CD14-positive monocyte (primary cell): ENCODE measurements around the gene FBXL12. TPM values are rescaled to one million over a fixed set of nuclear protein-coding genes. Genes with fewer than 3 reads are reported as not detected.
"Not testable (repeated sequence)": the region's sequence is repeated elsewhere in the genome, so short reads cannot be mapped to it uniquely, and the experiment has no call there.

ENCODE experiments used
- DNase-seq, 3 donors: peaks; one replicate each; pipeline ENCODE4 v3.0.0-alpha.2; 2011 to 2022
- H2AFZ ChIP-seq: 2 replicates; pipeline ENCODE4 v1.6.0; 2012; ENCODE audit warnings: mild to moderate bottlenecking, low read depth, low read length, inconsistent platforms; ENCODE audit not compliant: insufficient read depth, poor library complexity, severe bottlenecking
- H3K27ac ChIP-seq, 2 donors: 1 replicate in 1 of 2; 2 replicates in 1 of 2; pipeline ENCODE4 v1.5.1; 2012 to 2013; ENCODE audit warnings: low read length in 2 of 2, control low read depth in 1 of 2, inconsistent platforms in 1 of 2, low read depth in 1 of 2, mild to moderate bottlenecking in 1 of 2
- H3K27me3 ChIP-seq, 2 donors: one replicate each; pipeline versions ENCODE4 v1.6.0 to v1.6.1; 2011 to 2013; ENCODE audit warnings: low read length in 2 of 2; ENCODE audit not compliant: control insufficient read depth in 2 of 2, insufficient read depth in 2 of 2
- H3K36me3 ChIP-seq, 2 donors: replicated peaks in 1 of 2; 1 replicate in 1 of 2; 2 replicates in 1 of 2; pipeline versions ENCODE4 v1.5.1 to v1.6.1; 2012 to 2013; ENCODE audit warnings: low read length in 2 of 2, control low read depth in 1 of 2, inconsistent platforms in 1 of 2, mild to moderate bottlenecking in 1 of 2; ENCODE audit not compliant: insufficient read depth in 2 of 2, control insufficient read depth in 1 of 2
- H3K4me1 ChIP-seq, 2 donors: 1 replicate in 1 of 2; 2 replicates in 1 of 2; pipeline versions ENCODE4 v1.5.1 to v1.6.1; 2012 to 2013; ENCODE audit warnings: low read length in 2 of 2, control low read depth in 1 of 2, inconsistent platforms in 1 of 2, mild to moderate bottlenecking in 1 of 2, moderate library complexity in 1 of 2; ENCODE audit not compliant: insufficient read depth in 2 of 2, control insufficient read depth in 1 of 2
- H3K4me2 ChIP-seq: replicated peaks from 2 replicates; pipeline ENCODE3; 2012; ENCODE audit warnings: low read length, moderate library complexity, mild to moderate bottlenecking; ENCODE audit not compliant: poor library complexity, severe bottlenecking; ENCODE audit errors: extremely low read depth
- H3K4me3 ChIP-seq, 3 experiments: fragments of 200-600 bp in 1 of 3; sonication (generic) in 1 of 3; replicated peaks in 1 of 3; 1 replicate in 2 of 3; 2 replicates in 1 of 3; pipeline ENCODE4 v1.5.1; 2011 to 2013; ENCODE audit warnings: low read length in 3 of 3, mild to moderate bottlenecking in 3 of 3, control low read depth in 2 of 3, low read depth in 2 of 3, inconsistent platforms in 1 of 3, moderate library complexity in 1 of 3
- H3K79me2 ChIP-seq: 2 replicates; pipeline ENCODE4 v1.6.0; 2012; ENCODE audit warnings: mild to moderate bottlenecking, control low read depth, inconsistent platforms, low read length, moderate library complexity; ENCODE audit not compliant: insufficient read depth
- H3K9ac ChIP-seq: 2 replicates; pipeline ENCODE4 v1.6.0; 2017; ENCODE audit warnings: low read length, mild to moderate bottlenecking; ENCODE audit not compliant: insufficient read depth, poor library complexity, severe bottlenecking
- H3K9me3 ChIP-seq, 2 donors: replicated peaks in 1 of 2; 1 replicate in 1 of 2; 2 replicates in 1 of 2; pipeline versions ENCODE4 v1.5.1 to v1.6.1; 2012 to 2013; ENCODE audit warnings: low read length in 2 of 2, control low read depth in 1 of 2; ENCODE audit not compliant: control insufficient read depth in 1 of 2, insufficient read depth in 1 of 2
- H4K20me1 ChIP-seq: 2 replicates; pipeline ENCODE4 v1.6.0; 2012; ENCODE audit warnings: mild to moderate bottlenecking, low read length, control low read depth, moderate library complexity; ENCODE audit not compliant: insufficient read depth
- H3K27ac Mint-ChIP-seq, 7 donors: one replicate each; pipeline ENCODE4 v1.8.0; 2020; ENCODE audit warnings: mild to moderate bottlenecking in 7 of 7, mixed read lengths in 7 of 7, moderate library complexity in 6 of 7, inconsistent platforms in 2 of 7
- H3K27me3 Mint-ChIP-seq, 3 donors: one replicate each; pipeline ENCODE4 v1.8.0; 2021 to 2022; ENCODE audit warnings: low read depth in 3 of 3, mild to moderate bottlenecking in 3 of 3, mixed read lengths in 3 of 3, moderate library complexity in 3 of 3, inconsistent platforms in 1 of 3
- H3K36me3 Mint-ChIP-seq, 2 donors: one replicate each; pipeline ENCODE4 v1.8.0; 2020; ENCODE audit warnings: mixed read lengths in 2 of 2, inconsistent platforms in 1 of 2, mild to moderate bottlenecking in 1 of 2
- H3K4me1 Mint-ChIP-seq: one replicate; pipeline ENCODE4 v1.8.0; 2020; ENCODE audit warnings: mild to moderate bottlenecking, mixed read lengths
- H3K4me3 Mint-ChIP-seq, 2 donors: one replicate each; pipeline ENCODE4 v1.8.0; 2020; ENCODE audit warnings: mild to moderate bottlenecking in 2 of 2, mixed read lengths in 2 of 2, moderate library complexity in 1 of 2
- H3K9me3 Mint-ChIP-seq, 7 donors: one replicate each; pipeline ENCODE4 v1.8.0; 2020 to 2022; ENCODE audit warnings: mixed read lengths in 7 of 7, mild to moderate bottlenecking in 6 of 7, moderate library complexity in 6 of 7, inconsistent platforms in 2 of 7
- WGBS: methylation state at CpG from one replicate; pipeline ENCODE4 v1.1.5; 2013; ENCODE audit warnings: missing lambda C conversion rate; ENCODE audit not compliant: insufficient coverage; 5-methylcytosine and 5-hydroxymethylcytosine counted together
- intact Hi-C, 2 donors: fragments of 100-400 bp; cut with micrococcal nuclease; formaldehyde crosslinking; loops; one replicate each; pipeline versions ENCODE4 v1.15.0 to v1.15.1; 2023
- polyA plus RNA-seq, 3 donors: library from polyadenylated mRNA; depleted of rRNA in 1 of 3; unstranded in 2 of 3; stranded (reverse) in 1 of 3; fragments of 300-500 nt in 2 of 3; fragments of >200 nt in 1 of 3; fragmentation: Illumina TruSeq in 2 of 3; gene quantifications; 1 replicate in 2 of 3; 2 replicates in 1 of 3; pipeline ENCODE4 v1.2.3, GENCODE V29; 2012 to 2021
- TF ChIP-seq, protein P1 (sequence below): fragments of 200-600 bp; IDR thresholded peaks from one replicate; pipeline ENCODE4 v1.8.0; 2022; ENCODE audit warnings: antibody characterized with exemption, mild to moderate bottlenecking

FBXL12 gene
- polyA plus RNA-seq, 3 donors: 6.6 to 49.8 (median 8.1) TPM

DNA sequence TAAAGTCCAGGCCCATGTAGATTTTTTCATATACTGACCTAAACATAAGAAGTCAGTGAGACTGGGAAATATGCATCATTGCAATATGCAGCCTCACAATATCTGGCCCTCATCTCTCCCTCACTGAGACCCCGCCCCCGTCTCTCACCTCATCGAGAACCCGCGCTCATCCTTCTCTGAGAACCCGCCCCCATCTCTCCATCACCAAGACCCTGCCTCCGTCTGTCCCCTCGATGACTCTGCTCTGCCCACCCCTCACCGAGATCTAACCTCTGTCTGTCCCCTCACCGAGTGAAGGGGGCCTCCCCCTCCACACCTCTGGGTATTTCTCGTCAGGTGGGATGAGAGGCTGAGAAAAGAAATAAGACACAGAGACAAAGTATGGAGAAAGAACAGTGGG lies 29.8 kb downstream of the FBXL12 start:
- Mint-ChIP-seq H3K36me3 (no peaks in the 10 kb centered on the region), H3K27me3 (peaks cover 0 to 2% (median 0%) of the 10 kb centered on the region in 3 donors), H3K27ac (no peak overlapping the region), H3K4me3 (no peak overlapping the region), H3K9me3 (no peaks in the 10 kb centered on the region), H3K4me1 (peaks cover 25% of the 10 kb centered on the region)
- Histone ChIP-seq H3K4me2 (no peak overlapping the region), H3K4me1 (peaks cover 20 to 25% of the 10 kb centered on the region in 2 donors), H3K4me3 (no peak overlapping the region), H3K27me3 (no peaks in the 10 kb centered on the region), H4K20me1 (no peaks in the 10 kb centered on the region), H3K36me3 (no peaks in the 10 kb centered on the region), H2AFZ (no peak overlapping the region), H3K9me3 (no peaks in the 10 kb centered on the region), H3K27ac (no peak overlapping the region), H3K79me2 (no peaks in the 10 kb centered on the region), H3K9ac (no peak overlapping the region)
- no peak for DNase-seq
- TF ChIP-seq, protein P1, sequence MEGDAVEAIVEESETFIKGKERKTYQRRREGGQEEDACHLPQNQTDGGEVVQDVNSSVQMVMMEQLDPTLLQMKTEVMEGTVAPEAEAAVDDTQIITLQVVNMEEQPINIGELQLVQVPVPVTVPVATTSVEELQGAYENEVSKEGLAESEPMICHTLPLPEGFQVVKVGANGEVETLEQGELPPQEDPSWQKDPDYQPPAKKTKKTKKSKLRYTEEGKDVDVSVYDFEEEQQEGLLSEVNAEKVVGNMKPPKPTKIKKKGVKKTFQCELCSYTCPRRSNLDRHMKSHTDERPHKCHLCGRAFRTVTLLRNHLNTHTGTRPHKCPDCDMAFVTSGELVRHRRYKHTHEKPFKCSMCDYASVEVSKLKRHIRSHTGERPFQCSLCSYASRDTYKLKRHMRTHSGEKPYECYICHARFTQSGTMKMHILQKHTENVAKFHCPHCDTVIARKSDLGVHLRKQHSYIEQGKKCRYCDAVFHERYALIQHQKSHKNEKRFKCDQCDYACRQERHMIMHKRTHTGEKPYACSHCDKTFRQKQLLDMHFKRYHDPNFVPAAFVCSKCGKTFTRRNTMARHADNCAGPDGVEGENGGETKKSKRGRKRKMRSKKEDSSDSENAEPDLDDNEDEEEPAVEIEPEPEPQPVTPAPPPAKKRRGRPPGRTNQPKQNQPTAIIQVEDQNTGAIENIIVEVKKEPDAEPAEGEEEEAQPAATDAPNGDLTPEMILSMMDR: no peak
- WGBS: 100% methylated on average over 6 of the region's 11 CpGs
- intact Hi-C loops: no loop called here

- H3K79me2 ChIP-seq, H3K27ac Mint-ChIP-seq, H3K27me3 ChIP-seq, DNase-seq, intact Hi-C loops, H3K4me3 Mint-ChIP-seq, H3K9me3 ChIP-seq, H2AFZ ChIP-seq, H3K27ac ChIP-seq, H3K36me3 ChIP-seq, H3K9me3 Mint-ChIP-seq, H4K20me1 ChIP-seq, H3K4me2 ChIP-seq, H3K4me3 ChIP-seq, H3K36me3 Mint-ChIP-seq, H3K9ac ChIP-seq, H3K27me3 Mint-ChIP-seq: not testable (repeated sequence)
- peaks cover 26% of the 10 kb centered on the region for H3K4me1 Mint-ChIP-seq
- peaks cover 20 to 25% of the 10 kb centered on the region in 2 donors for H3K4me1 ChIP-seq
- 89% methylated on average over 5 of the region's 13 CpGs for WGBS
Observed at GRCh38 chr19:9788604-9789003, 30.3 kb downstream of the FBXL12 start.
